T1000 (cell line): ENCODE data around the gene ADAM10.
"Not testable (repeated sequence)": the region's sequence is repeated elsewhere in the genome, so short reads cannot be mapped to it uniquely, and the experiment has no call there.

ENCODE experiments used
- DNase-seq: peaks from one replicate; lab custom pipeline; 2025; ENCODE audit warnings: mixed read lengths; lab: John Stamatoyannopoulos, UW

Gene ADAM10

DNA sequence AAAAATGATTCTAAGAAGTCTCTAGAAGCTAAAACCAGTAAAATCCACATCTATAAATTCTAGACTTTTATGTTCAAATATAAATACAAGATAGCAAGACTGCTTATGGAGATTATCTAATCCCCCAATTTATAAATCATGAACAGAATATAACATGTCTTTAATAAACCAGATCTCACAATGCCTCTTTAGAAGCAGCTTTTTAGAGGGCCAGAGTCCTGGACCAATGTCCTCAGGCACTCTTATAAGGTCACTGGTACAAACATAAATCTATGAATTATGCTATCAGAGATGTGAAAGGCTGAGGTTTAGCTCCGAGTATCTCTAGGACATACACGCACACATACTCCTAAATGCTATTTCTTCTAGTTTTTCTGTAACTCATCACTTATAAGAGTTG is 78.3 kb downstream of the ADAM10 start:
- DNase-seq: no peak

DNA sequence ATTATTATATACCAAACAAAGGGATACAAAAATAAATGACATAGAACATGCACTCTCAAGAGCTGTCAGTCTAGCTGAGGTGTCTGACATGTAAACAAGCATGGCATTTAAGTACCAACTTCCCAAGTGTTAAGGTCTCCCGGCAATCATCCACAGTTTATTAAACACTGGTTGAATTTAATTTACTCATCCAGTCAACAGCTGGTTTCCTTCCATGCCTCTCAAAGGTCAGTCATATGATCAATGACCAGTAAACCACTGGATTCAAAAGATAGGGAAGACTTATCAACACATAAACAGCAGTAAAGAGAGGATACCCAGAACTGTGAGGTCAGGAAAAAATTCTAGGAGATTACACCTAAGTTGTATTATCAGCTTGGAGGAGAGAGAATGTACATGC is 80.4 kb downstream of the ADAM10 start:
- DNase-seq: no peak

DNA sequence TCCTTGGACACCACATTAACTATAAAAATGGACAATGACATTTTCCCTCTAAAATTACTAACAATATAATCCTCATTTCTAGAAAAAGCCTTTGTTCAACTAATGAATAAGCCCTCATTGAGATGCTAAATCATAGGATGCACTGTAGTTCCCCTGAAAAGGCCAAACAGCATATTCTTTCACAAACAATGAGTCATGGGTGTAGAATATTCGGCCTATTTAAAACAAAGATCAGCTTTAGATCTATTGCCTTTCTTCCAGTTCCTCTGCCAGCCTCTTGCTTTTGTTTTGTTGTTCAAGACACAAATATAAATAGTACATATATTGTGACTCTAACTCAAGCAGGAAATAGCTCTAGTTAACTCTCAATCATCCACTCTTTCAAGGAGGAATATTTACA is 82.5 kb downstream of the ADAM10 start:
- no peak for DNase-seq

DNA sequence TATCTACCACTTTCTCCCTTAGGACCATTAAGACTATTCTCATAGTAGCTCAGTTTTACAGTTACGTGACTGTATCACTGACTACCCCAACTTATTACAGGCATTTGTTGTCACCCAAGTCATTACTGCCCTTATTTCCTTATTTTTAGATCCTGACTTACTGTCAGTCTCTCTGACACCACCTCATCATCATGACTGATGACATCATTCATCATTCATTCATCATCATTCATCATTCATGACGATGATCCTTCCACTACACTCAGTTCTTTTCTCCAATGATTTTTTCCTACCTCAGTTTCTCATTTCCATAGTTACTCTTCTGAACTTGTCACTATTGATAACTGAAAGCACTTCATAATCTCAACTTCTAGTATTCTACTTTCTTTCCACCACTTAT is 83.8 kb downstream of the ADAM10 start:
- DNase-seq: no peak

DNA sequence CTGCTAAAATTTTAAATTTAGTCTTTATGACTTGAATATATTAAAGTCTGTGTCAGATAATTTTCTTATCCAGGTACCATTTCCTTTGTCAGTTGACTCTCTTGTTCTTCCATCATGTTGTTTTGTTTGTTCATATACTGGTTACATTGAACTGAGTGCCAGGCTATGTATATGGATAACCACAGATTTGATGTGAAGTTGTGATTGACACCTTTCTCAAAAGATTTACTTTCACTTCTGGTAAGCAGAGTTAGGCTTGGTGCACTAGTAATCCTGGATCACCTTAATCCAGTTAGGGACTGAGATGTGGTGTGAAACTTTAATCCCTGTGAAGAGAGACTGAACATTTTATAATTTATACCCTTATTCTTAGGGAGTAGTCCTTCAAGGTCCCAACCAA is 99.4 kb downstream of the ADAM10 start:
- DNase-seq: no peak

DNA sequence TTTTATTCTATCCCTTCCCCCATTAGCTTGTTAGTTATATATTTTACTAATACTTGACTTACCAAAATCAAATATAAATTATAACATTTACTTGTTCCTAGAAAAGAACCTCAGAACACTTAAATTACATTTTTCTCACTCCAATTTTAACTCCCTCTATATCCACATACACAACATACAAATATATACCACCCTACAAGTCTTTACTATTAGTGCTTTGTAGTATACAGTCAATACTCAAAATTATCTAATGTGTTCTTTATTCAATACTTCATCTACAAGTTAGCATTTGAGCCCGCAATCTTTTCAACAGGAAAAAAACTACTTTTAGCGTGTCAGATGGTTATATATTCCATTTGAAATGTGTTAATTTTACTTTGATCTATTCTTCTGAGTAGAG is 100.3 kb downstream of the ADAM10 start:
- DNase-seq: no peak

DNA sequence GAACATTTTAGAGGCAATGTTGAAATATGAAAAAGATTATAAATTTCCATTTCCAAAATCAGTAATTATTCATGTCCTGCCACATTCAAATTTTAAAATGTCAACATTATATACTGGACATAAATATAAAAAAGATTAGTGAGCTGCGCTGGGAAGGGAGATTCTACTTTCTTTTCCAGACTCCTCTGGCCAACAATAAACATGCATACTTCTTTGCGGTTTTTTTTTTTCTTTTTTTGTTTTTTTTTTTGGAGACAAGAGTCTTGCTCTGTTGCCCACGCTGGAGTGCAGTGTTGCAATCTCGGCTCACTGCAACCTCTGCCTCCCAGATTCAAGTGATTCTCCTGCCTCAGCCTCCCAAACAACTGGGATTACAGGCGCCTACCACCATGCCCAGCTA is 105.5 kb downstream of the ADAM10 start:
- no peak for DNase-seq

DNA sequence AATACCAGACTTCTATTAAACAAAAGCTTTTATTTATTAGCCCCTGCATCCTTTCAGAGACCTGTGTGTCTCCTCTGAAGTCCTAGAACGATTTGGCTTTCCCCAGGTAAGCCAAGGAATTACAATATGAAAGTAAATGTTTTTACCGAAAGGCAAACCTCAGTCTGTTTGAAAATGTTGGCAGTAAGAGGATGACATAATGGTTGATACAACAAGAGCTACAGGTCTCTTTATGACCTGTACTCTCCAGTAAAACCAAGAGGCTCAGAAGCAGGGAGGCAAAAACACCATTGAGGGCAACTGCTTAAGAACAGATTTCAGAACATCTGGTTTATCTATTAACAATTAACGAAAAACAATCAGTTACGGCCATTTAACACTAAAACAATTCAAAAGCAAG is 107.8 kb downstream of the ADAM10 start:
- DNase-seq: no peak

DNA sequence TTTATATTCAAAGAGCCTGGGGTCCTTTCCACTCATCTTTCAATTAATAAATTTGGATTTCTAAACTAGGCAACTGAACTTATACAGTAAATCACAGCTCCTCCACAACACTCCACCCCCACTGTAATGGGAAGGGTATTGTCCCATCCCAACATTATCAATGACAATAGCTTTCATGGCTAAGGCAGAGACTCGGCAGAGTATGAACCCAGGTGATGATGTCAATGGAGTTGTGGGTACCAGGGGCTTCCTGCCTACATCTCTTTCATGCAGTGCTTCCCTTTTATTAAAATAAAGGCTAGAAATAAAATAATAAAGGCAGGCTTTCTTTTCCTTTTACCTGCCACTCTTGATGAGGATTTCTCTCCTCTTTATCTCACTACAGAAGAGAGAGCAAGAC is 109.5 kb downstream of the ADAM10 start:
- DNase-seq: no peak

DNA sequence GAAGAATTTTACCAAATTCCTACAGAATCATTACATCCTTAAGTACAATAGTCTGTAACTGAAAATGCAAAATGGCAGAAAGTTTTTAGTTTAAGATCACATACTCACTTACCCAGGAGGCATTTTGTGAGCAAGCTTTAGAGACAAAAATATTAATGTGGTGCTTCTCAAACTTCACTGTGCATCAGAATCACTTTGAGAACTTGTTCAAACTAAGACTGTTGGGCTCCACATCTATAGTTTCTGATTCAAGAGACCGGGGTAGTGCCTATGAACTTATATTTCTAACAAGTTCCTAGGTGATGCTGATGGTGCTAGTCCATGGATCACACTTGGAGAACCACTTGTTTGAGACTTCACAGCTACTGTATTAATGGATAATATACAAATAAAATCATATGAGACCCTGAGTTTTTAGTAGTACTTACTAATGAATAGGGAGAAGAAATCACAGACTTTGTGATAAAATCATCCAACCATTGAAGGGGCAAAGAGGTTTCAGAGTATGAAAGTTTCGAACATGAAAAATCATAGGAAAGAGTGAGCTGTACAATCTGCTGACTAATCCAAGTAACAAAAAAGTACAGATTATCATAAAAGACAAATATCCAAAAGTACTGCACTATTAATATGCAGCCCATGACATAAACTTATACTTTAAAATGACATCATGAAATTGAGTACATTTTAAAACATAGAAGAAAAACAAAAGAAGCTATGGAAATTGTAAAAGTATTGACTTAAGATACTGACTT is 110.3 kb downstream of the ADAM10 start:
- no peak for DNase-seq

DNA sequence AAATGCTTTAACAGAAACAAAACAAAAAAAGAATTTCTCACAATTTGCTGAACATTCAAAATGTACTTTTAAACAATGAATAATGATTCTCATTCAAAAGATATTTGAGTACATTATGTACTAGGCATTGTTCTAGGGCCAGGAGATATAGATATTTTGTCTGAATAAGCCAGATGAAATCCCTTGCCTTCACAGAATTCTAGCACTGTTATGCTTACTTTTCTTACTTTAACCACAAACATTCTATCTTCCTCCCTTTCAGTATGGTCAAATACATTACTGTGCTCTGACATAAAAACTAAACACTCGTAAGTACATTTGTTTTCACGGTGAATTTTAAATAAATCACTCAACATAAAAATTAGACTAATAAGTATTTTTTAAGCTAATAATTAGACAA is 116.7 kb downstream of the ADAM10 start:
- DNase-seq: no peak

DNA sequence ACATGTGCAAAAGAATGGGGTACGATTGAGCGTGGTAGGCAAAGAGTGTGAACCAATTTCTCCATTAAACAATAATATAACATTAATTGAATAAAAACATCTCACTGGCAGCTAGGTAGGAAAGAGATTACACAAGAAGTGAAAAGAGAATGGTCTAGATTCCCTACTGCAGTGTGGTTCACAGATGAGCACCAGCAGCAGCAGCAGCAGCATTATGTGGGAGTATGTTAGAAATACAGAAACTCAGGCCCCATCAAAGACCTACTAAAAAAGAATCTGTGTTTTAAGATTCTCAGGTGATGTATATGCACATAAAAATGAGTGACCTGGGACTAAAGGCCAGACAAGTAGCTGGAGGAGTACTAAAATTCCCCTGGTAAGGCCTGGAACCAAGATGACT is 118.2 kb downstream of the ADAM10 start:
- no peak for DNase-seq

DNA sequence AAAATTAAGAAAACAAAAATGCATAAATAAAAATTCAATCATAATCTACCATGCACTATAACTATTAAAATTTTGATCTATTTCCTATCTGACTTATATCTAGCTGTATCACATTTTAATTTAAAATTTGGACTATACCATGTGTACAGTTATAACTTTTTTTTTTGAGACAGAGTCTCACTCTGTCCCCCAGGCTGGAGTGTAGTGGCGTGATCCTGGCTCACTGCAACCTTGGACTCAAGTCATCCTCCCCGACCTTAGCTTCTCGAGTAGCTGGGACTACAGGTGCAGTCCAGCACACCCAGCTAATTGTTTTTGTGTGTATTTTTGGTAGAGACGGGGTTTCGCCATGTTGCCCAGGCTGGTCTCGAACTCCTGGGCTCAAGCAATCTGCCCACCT is 119.9 kb downstream of the ADAM10 start:
- DNase-seq: no peak

DNA sequence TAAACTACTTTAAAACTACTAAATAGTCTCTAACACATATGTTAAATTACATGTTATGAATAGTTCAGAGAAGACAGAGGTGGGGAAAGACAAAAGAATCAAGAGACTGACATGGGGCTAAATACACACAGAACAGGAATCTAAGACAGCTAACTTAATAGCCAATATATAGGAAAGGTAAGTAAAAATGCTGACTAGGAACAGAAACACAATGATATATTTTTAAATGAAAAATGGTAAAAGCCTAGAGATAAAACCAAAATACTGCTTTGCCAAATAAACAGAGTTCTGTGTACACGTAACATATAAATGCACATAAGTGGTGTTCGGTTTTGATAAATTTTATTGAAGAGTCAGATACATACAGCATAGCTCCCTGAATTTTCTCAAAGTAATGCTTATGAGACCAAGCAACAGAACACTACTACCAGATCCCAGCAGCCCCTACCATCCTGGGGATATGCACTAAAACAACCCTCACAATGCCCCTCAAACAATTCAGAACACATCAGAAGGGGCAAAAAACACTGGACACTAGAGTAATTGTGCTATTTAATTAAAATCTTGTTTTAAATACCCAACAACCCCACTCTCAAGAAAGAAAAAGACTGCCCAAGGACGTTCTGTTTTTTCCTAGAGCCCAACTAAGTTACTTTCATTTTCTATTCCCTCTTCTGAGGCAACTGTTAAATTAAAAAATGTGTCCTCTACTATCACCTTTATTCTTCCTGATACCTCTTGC is 121.1 kb downstream of the ADAM10 start:
- DNase-seq: no peak

DNA sequence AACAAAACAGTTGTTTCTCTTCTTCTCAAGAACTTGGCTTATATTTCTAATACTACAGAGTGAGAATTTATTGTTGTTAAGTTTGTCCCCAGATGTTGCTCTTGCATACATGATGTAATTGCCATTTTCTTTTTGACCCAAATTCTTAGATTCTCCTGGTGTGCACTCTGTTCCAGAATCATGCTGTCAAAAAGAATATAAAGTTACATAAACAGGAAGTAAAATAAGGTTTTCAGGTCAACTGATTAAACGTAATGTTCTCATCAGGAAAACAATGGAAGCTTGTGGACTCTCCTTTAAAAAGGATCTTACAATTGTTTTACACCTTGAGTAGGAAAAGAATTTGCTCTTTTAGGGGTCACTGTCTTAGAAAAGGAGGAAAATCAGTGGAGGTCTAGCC is 121.8 kb downstream of the ADAM10 start:
- DNase-seq: no peak

DNA sequence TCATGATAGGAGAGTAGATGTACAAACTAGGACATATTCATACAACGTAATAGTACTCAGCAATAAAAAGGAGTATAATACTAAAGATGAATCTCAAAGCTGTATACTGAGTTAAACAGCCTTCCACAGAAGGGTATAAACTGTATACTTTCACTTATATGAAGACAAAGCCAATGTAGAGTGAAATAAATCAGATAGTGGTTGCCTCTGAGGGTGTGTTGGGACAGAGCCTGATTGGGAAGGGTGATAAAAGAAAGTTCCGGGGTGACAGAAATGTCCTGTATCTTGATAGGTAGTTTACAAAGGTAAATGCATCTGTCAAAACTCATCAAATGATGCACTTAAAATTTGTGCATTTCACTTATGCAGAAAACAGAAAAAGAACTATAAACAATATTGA is 122.5 kb downstream of the ADAM10 start:
- no peak for DNase-seq

DNA sequence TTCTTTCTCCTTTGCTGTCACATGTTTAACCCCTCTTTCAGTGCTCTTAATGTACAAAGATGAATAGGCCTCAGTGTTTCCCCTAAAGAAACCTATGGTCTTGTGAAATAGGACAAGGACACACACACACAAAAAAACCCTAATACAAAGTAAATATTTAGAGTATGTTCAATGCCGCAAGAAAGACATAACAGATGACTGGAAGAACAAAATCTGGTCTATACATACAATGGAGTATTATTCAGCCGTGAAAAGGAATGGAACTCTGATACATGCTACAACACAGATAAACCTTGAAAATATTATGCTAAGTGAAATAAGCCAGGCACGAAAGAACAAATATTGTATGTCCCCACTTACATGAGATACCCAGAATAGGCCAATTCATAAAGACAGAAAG is 123.1 kb downstream of the ADAM10 start:
- no peak for DNase-seq

DNA sequence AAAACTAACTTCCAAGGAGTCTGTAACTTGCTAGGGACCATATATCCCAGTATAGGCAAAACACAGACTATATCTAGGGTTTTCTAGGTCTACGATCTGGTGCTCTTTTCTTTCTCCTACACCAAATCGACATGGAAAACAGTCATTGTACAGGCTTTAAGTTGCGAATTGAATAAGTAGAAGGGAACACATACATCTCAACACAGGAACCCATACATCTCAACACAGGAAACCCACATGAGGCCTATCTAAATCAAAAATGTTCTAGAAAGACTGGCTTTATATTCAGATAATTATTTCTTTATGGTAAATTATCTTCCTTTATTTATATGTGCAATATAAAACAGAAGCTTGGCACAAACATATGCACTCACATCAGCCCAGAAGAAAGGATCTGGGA is 126.6 kb downstream of the ADAM10 start:
- no peak for DNase-seq

DNA sequence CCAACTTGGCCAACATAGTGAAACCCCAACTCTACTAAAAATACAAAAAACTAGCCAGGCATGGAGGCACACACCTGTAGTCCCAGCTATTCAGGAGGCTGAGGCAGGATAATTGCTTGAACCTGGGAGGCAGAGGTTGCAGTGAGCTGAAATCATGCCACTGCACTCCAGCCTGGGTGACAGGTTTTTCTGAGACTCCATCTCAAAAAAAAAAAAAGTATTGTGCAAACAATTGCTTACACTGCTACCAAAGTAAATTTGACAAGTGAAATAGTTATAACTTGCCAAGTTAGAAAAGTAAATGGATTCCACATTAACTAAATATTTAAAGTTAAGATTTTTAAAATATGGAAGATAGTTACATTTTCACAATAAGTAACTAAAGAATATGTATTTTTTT is 129.2 kb downstream of the ADAM10 start:
- not testable (repeated sequence) for DNase-seq

DNA sequence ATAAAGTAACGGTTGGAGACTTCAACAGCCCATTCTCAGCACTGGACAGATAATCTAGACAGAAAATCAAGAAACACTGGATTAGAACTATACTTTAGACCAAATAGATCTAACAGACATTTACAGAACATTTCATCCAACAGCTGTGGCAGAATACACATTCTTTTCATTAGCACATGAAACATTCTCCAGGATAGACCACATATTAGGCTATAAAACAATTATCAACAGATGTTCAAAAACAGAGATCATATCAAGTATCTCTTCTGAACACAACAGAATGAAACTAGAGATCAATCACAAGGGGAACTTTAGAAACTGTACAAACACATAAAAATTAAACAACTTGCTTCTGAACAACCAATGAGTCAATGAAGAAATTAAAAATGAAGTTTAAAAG is 133.3 kb downstream of the ADAM10 start:
- DNase-seq: no peak

DNA sequence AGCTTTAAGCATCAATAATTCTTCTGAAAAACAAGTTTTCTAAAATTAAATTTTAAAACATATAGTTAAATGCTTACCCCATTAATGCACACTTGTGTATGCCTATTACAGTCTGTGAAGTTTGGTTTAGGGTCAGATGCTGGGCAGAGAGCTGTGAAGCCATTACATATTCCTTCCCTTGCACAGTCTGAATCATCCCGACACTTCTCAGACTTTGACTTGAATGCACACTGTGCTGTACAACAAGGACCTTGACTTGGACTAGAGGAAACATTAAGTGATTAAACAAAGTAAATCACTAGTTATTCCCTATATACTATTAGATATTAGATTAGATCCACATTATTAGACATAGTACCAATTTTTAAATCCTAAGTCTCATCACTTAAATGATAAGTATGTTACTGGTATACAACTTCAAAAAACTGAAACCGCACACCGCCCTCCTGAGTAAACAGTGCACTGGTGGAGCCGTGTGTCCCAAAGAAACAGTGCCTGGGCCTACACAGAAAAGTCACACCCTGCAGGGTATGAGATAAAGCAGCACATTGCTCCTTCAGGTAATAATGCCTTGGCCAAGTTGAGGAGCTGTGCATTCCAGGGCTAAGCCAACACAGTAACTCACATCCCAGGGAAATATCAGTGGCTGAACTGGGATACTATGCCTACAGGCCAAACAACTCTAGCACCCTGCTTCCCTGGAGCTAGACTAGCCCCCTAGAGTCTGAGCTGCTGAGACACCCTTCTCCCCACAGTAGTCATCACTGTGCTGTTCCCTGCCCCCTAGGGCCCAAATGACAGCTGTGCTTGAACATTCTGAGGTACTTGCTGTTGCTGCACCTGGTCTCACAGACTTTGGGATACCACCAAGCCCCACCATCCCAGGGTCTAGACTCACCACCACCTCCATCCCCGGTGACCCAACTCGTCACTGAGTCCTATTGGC is 137.5 kb downstream of the ADAM10 start:
- no peak for DNase-seq

DNA sequence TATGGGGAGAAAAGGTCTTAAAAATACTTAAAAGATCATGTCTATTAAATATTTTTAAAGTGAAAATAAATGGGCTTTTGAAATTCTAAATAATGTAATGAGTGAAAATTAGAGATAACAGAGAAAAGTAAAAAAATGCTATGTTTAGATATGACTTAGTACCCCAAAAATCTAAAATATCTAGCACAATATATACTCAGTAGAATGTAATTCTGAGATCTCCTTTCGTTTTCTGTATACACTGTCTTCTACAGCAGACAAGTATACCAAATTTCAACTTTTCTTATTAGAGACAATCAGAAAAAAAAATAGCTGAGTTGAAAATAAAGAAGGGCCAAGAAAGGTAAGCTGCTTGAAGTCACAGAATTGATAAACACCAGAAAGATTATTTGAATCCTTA is 140.8 kb downstream of the ADAM10 start:
- DNase-seq: no peak

DNA sequence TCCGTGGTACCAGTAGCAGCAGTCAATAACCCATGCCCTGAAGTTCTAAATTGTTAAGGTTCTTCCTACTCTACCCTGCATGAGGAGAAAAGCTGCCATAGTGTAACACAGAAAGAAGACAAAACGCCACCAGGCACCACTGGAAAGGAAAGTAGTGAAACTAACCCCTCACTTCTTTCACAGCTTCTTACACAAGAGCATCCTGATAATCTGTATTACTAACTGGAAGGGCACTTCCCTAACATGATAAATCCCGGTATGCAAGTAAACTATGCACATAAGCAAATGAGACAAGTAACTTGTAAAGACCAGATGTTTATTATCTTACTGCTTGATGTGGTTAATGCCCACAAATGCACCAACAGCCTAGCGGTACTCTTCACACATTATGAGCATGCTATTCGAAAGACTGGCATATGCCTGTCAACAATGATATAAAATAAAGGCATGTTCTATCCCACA is 141.3 kb downstream of the ADAM10 start:
- DNase-seq: no peak
